HS-27A (cell line): Measurements from ENCODE around the gene PFDN2.

Experiments
- DNase-seq: peaks from one replicate; pipeline ENCODE4 v3.0.0-alpha.2; 2012; ENCODE audit warnings: low read depth, missing footprints

PFDN2 gene

GRCh38 chr1:161051219-161051618 lies 66.6 kb downstream of the PFDN2 start:
- no peak for DNase-seq
